Large intestine (tissue), 12 donors: ENCODE measurements around the gene IL7R. TPM values are rescaled to one million over a fixed set of nuclear protein-coding genes. Genes with fewer than 3 reads are reported as not detected.

Source experiments
- DNase-seq, 2 donors: peaks; one replicate each; pipeline versions ENCODE4 v3.0.0 to v3.0.0-alpha.2; 2013
- H3K27ac ChIP-seq: one replicate; pipeline ENCODE4 v1.5.1; 2013; ENCODE audit warnings: low read length
- H3K27me3 ChIP-seq: 2 replicates; pipeline ENCODE4 v1.6.1; 2013; ENCODE audit warnings: low read length; ENCODE audit not compliant: control insufficient read depth, insufficient read depth
- H3K36me3 ChIP-seq: 2 replicates; pipeline ENCODE4 v1.6.1; 2013; ENCODE audit warnings: low read length; ENCODE audit not compliant: control insufficient read depth, insufficient read depth
- H3K4me1 ChIP-seq: one replicate; pipeline ENCODE4 v1.6.1; 2013; ENCODE audit warnings: low read length; ENCODE audit not compliant: control insufficient read depth, insufficient read depth
- H3K4me3 ChIP-seq: one replicate; pipeline ENCODE4 v1.5.1; 2013; ENCODE audit warnings: low read length
- H3K9me3 ChIP-seq: one replicate; pipeline ENCODE4 v1.6.1; 2013; ENCODE audit warnings: mild to moderate bottlenecking, low read depth, low read length, moderate library complexity; ENCODE audit not compliant: control insufficient read depth
- WGBS: methylation state at CpG from one replicate; pipeline ENCODE4 v1.1.5; 2013; ENCODE audit warnings: low lambda C conversion rate; ENCODE audit not compliant: insufficient coverage; 5-methylcytosine and 5-hydroxymethylcytosine counted together
- long read RNA-seq, 11 donors: transcript quantifications; one replicate each; lab custom pipeline, GENCODE V29; 2026
- polyA plus RNA-seq: library from polyadenylated mRNA; unstranded; fragments of 120-200 nt; gene quantifications from one replicate; pipeline ENCODE4 v1.2.1, GENCODE V29; 2013

The IL7R gene
- 9.9 TPM for polyA plus RNA-seq
- long read RNA-seq, donor 1, full-length matches to known transcripts = 3 of 3 reads
- long read RNA-seq, donor 1, partial matches to known transcripts = 0 of 3 reads
- long read RNA-seq, donor 1, other reads (novel, unspliced or antisense) = 0 of 3 reads
- long read RNA-seq, donor 2, full-length matches to known transcripts = 2 of 2 reads
- long read RNA-seq, donor 2, partial matches to known transcripts = 0 of 2 reads
- long read RNA-seq, donor 2, other reads (novel, unspliced or antisense) = 0 of 2 reads
- long read RNA-seq, donor 3, full-length matches to known transcripts = 1 of 1 reads
- long read RNA-seq, donor 3, partial matches to known transcripts = 0 of 1 reads
- long read RNA-seq, donor 3, other reads (novel, unspliced or antisense) = 0 of 1 reads
- long read RNA-seq, donor 4 = 0 reads
- long read RNA-seq, donor 5 = 0 reads
- long read RNA-seq, donor 6, full-length matches to known transcripts = 3 of 3 reads
- long read RNA-seq, donor 6, partial matches to known transcripts = 0 of 3 reads
- long read RNA-seq, donor 6, other reads (novel, unspliced or antisense) = 0 of 3 reads
- long read RNA-seq, donor 7, partial matches to known transcripts = 0 of 1 reads
- long read RNA-seq, donor 7, other reads (novel, unspliced or antisense) = 0 of 1 reads
- long read RNA-seq, donor 8, full-length matches to known transcripts = 4 of 4 reads
- long read RNA-seq, donor 8, partial matches to known transcripts = 0 of 4 reads
- long read RNA-seq, donor 8, other reads (novel, unspliced or antisense) = 0 of 4 reads
- long read RNA-seq, donor 9, full-length matches to known transcripts = 1 of 1 reads
- long read RNA-seq, donor 9, partial matches to known transcripts = 0 of 1 reads
- long read RNA-seq, donor 9, other reads (novel, unspliced or antisense) = 0 of 1 reads
- long read RNA-seq, donor 10, full-length matches to known transcripts = 1 of 1 reads
- long read RNA-seq, donor 10, partial matches to known transcripts = 0 of 1 reads
- long read RNA-seq, donor 10, other reads (novel, unspliced or antisense) = 0 of 1 reads
- long read RNA-seq, donor 11, full-length matches to known transcripts = 1 of 1 reads
- long read RNA-seq, donor 11, partial matches to known transcripts = 0 of 1 reads
- long read RNA-seq, donor 11, other reads (novel, unspliced or antisense) = 0 of 1 reads

DNA sequence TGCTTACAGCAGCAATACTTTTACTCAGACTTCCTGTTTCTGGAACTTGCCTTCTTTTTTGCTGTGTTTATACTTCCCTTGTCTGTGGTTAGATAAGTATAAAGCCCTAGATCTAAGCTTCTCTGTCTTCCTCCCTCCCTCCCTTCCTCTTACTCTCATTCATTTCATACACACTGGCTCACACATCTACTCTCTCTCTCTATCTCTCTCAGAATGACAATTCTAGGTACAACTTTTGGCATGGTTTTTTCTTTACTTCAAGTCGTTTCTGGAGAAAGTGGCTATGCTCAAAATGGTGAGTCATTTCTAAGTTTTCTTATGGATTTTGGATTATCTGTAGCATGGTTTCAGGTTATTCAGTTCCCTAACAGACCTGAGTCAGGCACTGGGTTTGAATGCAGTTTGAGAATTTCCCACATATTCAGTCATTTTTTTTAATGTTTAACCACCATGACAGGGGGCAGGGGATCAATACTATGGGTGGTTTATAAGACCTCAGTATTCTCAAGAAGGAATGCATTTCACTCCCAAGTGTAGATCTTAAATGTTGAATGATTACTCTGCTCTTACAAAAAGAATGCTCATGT is at the start of gene IL7R:
IL7R (plus strand) TSS at position 127 of the 587 bp plus-strand sequence; CDS start at position 214, 87 bp downstream.
- no peaks in the 10 kb centered on the region for H3K36me3 ChIP-seq
- WGBS = no CpG with 5 or more reads among the region's 1 CpG
- H3K4me3 ChIP-seq = no peak within 1 kb of the TSS
- DNase-seq = no peak
- no peaks in the 10 kb centered on the region for H3K9me3 ChIP-seq
- peaks cover 2% of the 10 kb centered on the region for H3K27me3 ChIP-seq
- H3K27ac ChIP-seq = no peak within 1 kb of the TSS
- no peaks in the 10 kb centered on the region for H3K4me1 ChIP-seq

GRCh38 chr5:35810601-35811000 is 46.1 kb upstream of the IL7R start:
- H3K27me3 ChIP-seq = no peaks in the 10 kb centered on the region
- no peaks in the 10 kb centered on the region for H3K9me3 ChIP-seq
- H3K27ac ChIP-seq = no peak overlapping the region

GRCh38 chr5:35811108-35811741 is 45.5 kb upstream of the IL7R start:
- H3K27ac ChIP-seq = no peak overlapping the region
- no peak for DNase-seq
- 100% methylated on average over 1 of the region's 3 CpGs for WGBS

More at GRCh38 chr5:35810601-35811000, 46.1 kb upstream of the IL7R start:
- no peak for DNase-seq
- Histone ChIP-seq H3K36me3 (no peaks in the 10 kb centered on the region), H3K4me1 (no peaks in the 10 kb centered on the region), H3K4me3 (no peak overlapping the region)

GRCh38 chr5:35813521-35813920 is 43.2 kb upstream of the IL7R start:
- H3K27ac ChIP-seq = no peak overlapping the region
- DNase-seq = no peak
- H3K4me3 ChIP-seq = no peak overlapping the region
- no peaks in the 10 kb centered on the region for H3K36me3 ChIP-seq
- peaks cover 2% of the 10 kb centered on the region for H3K27me3 ChIP-seq
- no peaks in the 10 kb centered on the region for H3K9me3 ChIP-seq
- H3K4me1 ChIP-seq = no peaks in the 10 kb centered on the region
- 20% methylated on average over 1 of the region's 1 CpG for WGBS

More at GRCh38 chr5:35811108-35811741, 45.5 kb upstream of the IL7R start:
- Histone ChIP-seq H3K9me3 (no peaks in the 10 kb centered on the region), H3K4me1 (no peaks in the 10 kb centered on the region), H3K27me3 (no peaks in the 10 kb centered on the region), H3K4me3 (no peak overlapping the region), H3K36me3 (no peaks in the 10 kb centered on the region)

DNA sequence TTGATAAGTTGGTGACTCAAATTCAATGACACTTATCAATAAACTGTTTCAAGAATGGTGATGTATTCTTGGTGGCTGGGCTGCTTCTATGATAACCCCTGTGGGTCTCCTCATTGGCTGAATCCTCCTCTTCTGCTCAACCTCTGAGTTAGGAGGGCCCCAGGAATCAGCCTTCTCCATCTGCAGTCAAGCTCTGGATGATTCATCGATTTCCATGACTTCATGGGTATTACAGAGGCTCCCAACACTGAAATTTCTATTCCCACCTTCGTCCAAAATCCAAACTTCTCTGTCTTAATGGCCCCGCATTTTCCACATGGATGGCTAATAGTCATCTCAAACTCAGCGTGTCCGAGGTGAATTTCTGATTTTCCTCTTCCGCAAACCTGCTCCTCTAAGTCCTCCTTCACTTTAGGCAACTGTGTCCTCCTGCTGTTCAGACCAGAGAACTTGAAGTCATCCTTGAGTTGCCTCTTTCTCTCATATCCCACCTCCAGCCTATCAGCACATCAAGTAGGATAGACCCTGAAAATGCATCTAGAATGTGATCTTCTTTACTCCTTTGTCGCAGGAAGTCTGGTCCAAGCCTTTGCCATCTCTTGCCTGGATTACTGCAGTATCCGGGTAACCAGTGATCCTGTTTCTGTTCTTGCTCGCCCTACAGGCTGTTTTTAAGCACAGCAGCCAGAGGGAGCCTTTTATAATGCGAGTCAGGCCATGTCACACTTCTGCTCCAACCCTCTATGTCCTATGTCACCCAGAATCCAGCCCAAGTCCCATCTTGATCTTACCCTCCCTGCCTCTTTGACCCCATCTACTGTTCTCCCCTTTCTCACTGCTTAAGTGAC is 41.4 kb upstream of the IL7R start:
- Histone ChIP-seq H3K27ac (no peak overlapping the region), H3K4me1 (no peaks in the 10 kb centered on the region), H3K4me3 (no peak overlapping the region), H3K27me3 (peaks cover 2% of the 10 kb centered on the region), H3K36me3 (no peaks in the 10 kb centered on the region), H3K9me3 (no peaks in the 10 kb centered on the region)
- DNase-seq = no peak
- WGBS = 86% methylated on average over 4 of the region's 10 CpGs

GRCh38 chr5:35816881-35817521 is 39.7 kb upstream of the IL7R start:
- Histone ChIP-seq H3K27me3 (peaks cover 2% of the 10 kb centered on the region), H3K9me3 (no peaks in the 10 kb centered on the region), H3K27ac (no peak overlapping the region), H3K4me1 (no peaks in the 10 kb centered on the region), H3K36me3 (no peaks in the 10 kb centered on the region), H3K4me3 (no peak overlapping the region)
- DNase-seq = no peak
- WGBS = 39% methylated on average over 3 of the region's 4 CpGs

DNA sequence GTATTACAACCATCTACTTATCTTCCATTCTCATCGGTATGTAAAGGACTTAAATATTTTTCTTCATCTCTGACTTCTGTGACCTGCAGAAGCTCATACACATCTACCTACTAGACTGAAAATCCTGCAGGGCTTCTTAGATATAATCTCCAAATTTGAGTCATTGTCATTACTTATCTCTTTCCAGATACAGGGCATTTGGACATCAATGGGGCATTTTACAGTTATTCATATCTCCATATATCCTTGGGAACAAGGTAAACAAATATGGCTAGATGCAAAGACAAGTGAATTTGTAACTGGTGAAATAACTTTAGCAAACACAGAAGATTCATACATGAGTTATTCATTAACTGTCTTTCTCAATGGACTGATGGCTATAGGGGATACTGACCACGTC is 37.7 kb upstream of the IL7R start:
- Histone ChIP-seq H3K9me3 (no peaks in the 10 kb centered on the region), H3K4me1 (no peaks in the 10 kb centered on the region), H3K36me3 (no peaks in the 10 kb centered on the region), H3K27ac (no peak overlapping the region), H3K27me3 (peaks cover 2% of the 10 kb centered on the region), H3K4me3 (no peak overlapping the region)
- WGBS = no CpG with 5 or more reads among the region's 2 CpGs
- DNase-seq = no peak

DNA sequence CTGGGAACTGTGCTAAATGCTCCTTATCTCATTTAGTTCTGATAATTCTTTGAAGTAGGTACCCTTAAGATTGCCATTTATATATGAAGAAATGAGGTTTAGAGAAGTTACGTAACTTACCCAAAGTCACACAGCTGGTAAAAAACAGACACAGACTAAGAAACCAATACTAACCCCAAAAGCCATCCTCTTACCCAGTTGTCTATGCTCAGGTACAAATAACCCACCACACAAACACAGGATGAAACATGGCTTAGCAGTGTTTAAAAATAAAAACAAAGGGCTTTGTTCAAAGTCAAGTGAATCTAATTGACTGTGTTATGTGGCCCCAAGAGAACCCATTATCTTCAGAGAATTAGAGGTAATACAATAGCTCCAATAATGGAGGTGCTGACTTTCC is 37.0 kb upstream of the IL7R start:
- no peaks in the 10 kb centered on the region for H3K4me1 ChIP-seq
- no peak for DNase-seq
- H3K27ac ChIP-seq = no peak overlapping the region
- H3K9me3 ChIP-seq = no peaks in the 10 kb centered on the region
- WGBS = no CpG with 5 or more reads among the region's 1 CpG
- no peak overlapping the region for H3K4me3 ChIP-seq
- H3K36me3 ChIP-seq = no peaks in the 10 kb centered on the region
- peaks cover 2% of the 10 kb centered on the region for H3K27me3 ChIP-seq

GRCh38 chr5:35820735-35821134 is 36.0 kb upstream of the IL7R start:
- no peak for DNase-seq
- 85% methylated on average over 2 of the region's 4 CpGs for WGBS
- H3K9me3 ChIP-seq = no peaks in the 10 kb centered on the region
- no peak overlapping the region for H3K27ac ChIP-seq
- no peak overlapping the region for H3K4me3 ChIP-seq
- no peaks in the 10 kb centered on the region for H3K36me3 ChIP-seq
- peaks cover 2% of the 10 kb centered on the region for H3K27me3 ChIP-seq
- H3K4me1 ChIP-seq = no peaks in the 10 kb centered on the region
